T-helper 1 cell treated with Interleukin-12 subunit alpha and Interleukin-12 subunit beta and Interleukin-4 antibody, amounts not matched to agents 30 μg/mL and 1 μg/mL, for 36 hours (primary cell): ENCODE results near the gene HMGXB3.
A peak's percentile ranks its signal among the peaks of the same experiment; 100 is the strongest.

Experiments used
- H3K27ac Mint-ChIP-seq: one replicate; pipeline ENCODE4 v1.8.0; 2021; ENCODE audit warnings: mild to moderate bottlenecking, mixed read lengths
- H3K27me3 Mint-ChIP-seq: one replicate; pipeline ENCODE4 v1.8.0; 2021; ENCODE audit warnings: low read depth, mixed read lengths
- H3K36me3 Mint-ChIP-seq: one replicate; pipeline ENCODE4 v1.8.0; 2021; ENCODE audit warnings: low read depth, mixed read lengths
- H3K4me1 Mint-ChIP-seq: one replicate; pipeline ENCODE4 v1.8.0; 2021; ENCODE audit warnings: low read depth, mixed read lengths
- H3K4me3 Mint-ChIP-seq: one replicate; pipeline ENCODE4 v1.8.0; 2021; ENCODE audit warnings: mild to moderate bottlenecking, moderate library complexity, mixed read lengths
- H3K9me3 Mint-ChIP-seq: one replicate; pipeline ENCODE4 v1.8.0; 2021; ENCODE audit warnings: mixed read lengths

Gene HMGXB3, protein sequence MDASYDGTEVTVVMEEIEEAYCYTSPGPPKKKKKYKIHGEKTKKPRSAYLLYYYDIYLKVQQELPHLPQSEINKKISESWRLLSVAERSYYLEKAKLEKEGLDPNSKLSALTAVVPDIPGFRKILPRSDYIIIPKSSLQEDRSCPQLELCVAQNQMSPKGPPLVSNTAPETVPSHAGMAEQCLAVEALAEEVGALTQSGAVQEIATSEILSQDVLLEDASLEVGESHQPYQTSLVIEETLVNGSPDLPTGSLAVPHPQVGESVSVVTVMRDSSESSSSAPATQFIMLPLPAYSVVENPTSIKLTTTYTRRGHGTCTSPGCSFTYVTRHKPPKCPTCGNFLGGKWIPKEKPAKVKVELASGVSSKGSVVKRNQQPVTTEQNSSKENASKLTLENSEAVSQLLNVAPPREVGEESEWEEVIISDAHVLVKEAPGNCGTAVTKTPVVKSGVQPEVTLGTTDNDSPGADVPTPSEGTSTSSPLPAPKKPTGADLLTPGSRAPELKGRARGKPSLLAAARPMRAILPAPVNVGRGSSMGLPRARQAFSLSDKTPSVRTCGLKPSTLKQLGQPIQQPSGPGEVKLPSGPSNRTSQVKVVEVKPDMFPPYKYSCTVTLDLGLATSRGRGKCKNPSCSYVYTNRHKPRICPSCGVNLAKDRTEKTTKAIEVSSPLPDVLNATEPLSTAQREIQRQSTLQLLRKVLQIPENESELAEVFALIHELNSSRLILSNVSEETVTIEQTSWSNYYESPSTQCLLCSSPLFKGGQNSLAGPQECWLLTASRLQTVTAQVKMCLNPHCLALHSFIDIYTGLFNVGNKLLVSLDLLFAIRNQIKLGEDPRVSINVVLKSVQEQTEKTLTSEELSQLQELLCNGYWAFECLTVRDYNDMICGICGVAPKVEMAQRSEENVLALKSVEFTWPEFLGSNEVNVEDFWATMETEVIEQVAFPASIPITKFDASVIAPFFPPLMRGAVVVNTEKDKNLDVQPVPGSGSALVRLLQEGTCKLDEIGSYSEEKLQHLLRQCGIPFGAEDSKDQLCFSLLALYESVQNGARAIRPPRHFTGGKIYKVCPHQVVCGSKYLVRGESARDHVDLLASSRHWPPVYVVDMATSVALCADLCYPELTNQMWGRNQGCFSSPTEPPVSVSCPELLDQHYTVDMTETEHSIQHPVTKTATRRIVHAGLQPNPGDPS (N-terminal part only)

DNA sequence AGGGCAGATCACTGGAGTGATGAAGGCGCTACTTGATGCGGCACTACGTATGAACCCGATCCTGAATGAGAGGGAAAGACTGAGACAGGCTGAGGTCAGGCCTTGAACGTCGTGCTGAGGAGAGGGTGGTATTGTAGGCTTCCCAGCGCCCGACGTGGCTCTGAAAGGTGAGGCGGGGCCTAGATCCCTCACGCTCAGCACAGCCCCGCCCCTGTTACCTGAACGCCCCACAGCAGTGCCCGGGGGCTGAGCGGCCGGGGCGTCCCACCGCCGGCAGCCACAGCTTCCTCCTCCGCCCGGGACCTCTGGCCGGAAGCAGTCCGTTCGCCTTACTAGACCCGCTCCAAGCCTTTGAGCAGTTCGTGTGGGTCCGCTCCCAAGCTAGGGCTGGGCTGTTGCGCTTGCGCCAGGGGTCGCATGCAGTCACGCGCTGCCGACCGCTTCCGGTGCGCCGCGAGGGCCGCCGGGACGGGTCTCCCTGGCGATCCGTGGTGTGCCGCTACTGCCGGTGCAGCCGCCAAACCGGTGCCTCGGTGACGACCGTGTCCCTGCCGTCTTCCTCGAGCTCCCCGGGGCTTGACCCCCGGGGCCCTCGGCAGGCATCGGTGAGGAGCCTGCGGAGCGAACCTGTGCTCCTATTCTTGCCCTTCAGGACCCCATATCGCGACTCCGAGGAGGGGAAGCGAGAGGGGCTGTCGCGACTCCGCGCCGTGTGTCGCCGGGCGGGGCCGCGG is at the start of gene HMGXB3, which contains the start of gene TIGD6:
HMGXB3 (plus strand) TSS at position 484 of the 734 bp plus-strand sequence. CDS start 4,114 bp downstream, outside the sequence.
TIGD6 (minus strand) TSS at position 399 of the 734 bp plus-strand sequence. CDS start 4,306 bp downstream, outside the sequence.
- peaks cover 35% of the 10 kb centered on the region for H3K4me1 Mint-ChIP-seq
- no peaks in the 10 kb centered on the region for H3K9me3 Mint-ChIP-seq
- no peaks in the 10 kb centered on the region for H3K27me3 Mint-ChIP-seq
- H3K36me3 Mint-ChIP-seq: peaks cover 20% of the 10 kb centered on the region
- peak within 1 kb of the TSS; percentile 98 for H3K27ac Mint-ChIP-seq
- H3K4me3 Mint-ChIP-seq: peak within 1 kb of the TSS; percentile 95

DNA sequence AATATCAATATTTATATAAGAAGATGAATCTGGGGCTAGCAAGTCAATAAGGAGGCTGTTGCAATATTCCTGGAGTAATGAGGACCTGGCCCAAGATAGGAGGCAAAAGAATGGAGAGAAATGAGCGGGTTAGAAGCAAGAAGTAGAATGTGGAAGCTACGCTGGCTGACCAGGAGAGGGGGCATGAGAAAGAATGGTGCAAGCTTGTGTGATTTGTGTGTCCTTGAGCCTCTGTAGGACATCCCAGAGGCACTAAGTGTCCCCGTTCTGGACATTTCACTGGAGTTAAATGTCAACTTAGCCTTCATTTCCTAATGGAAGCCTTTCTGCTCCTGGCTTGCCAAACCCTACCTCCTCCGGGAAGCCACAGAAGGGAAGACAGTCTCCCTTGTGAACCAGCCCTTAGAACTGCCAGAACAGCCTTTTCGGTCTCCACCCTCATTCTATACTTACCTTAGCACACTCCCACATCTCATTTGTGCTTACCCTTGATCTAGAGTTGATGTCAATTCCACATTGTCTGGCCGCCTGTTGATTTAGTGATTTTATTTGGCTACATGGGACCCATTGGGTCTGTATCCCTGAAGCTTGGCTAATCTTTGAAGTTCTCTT is 49.3 kb upstream of the HMGXB3 start:
- Mint-ChIP-seq H3K4me1 (no peaks in the 10 kb centered on the region), H3K27me3 (peaks cover 4% of the 10 kb centered on the region), H3K9me3 (no peaks in the 10 kb centered on the region), H3K36me3 (no peaks in the 10 kb centered on the region), H3K4me3 (no peak overlapping the region), H3K27ac (no peak overlapping the region)

DNA sequence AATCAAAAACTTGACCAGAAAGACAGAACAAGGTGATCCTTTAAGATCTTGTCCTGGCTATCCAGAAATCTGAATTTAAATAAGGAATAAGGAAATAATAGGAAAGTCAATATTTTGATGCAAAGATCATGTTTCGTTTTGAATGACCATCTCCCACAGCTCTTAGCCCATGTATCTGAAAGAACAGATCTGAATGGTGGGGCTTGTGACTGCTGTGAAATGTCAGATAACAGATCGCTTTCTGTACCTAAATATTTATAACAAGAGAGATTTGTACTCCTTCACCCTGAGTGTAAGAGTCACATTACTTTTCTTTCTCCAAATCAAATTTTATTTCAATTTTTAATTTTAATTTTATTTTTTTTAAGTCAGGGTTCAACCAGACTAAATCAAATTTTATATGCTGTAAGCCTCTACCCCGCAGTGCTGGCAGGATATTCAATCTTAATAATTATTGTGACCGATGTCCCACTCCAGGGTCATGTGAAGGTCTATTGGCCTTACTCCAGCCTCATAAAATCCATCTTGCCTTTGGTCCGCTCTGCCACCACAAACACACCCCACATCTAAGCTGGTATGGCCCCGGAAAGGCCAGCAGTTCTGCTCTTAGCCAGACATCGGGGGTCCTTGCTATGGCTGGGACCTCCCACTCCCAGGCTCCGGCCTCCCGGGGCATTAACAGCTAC is 47.0 kb upstream of the HMGXB3 start:
- H3K4me1 Mint-ChIP-seq: no peaks in the 10 kb centered on the region
- no peak overlapping the region for H3K27ac Mint-ChIP-seq
- peaks cover under 1% of the 10 kb centered on the region for H3K27me3 Mint-ChIP-seq
- H3K9me3 Mint-ChIP-seq: no peaks in the 10 kb centered on the region
- H3K4me3 Mint-ChIP-seq: no peak overlapping the region
- H3K36me3 Mint-ChIP-seq: no peaks in the 10 kb centered on the region

DNA sequence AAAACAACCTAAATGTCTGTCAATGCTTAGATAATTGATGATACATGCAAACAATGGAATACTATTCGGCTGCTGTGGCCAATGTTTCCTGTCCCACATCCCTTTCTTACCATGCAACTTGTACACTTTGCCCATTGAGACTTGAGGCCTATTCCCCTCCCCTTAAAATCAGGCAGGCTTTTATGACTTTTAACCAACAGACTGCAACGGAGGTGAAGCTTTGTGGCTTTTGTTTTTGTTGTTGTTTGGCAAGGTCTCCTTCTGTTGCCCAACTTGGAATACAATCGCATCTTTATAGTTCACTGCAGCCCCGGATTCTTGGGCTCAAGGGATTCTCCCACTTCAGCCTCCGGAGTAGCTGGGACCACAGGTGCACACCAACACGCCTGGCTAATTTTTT is 45.7 kb upstream of the HMGXB3 start:
- Mint-ChIP-seq H3K9me3 (no peaks in the 10 kb centered on the region), H3K27ac (no peak overlapping the region), H3K27me3 (no peaks in the 10 kb centered on the region), H3K36me3 (no peaks in the 10 kb centered on the region), H3K4me3 (no peak overlapping the region), H3K4me1 (peaks cover 6% of the 10 kb centered on the region)

DNA sequence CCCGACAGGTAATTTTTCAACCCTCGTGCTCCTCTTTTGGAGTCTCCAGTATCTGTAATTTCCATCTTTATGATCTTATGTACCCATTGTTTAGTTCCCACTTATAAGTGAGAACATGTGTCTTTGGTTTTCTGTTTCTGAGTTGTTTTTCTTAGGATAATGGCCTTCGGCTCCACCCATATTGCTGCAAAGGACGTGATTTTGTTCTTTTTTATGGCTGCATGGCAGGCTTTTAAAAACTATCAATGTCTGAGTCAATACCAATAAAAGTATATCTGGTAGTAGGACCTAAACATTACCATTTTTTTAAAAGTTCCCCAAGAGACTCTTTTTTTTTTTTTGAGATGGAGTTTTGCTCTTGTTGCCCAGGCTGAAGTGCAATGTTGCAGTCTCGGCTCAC is 43.9 kb upstream of the HMGXB3 start:
- no peaks in the 10 kb centered on the region for H3K9me3 Mint-ChIP-seq
- no peak overlapping the region for H3K4me3 Mint-ChIP-seq
- H3K36me3 Mint-ChIP-seq: no peaks in the 10 kb centered on the region
- peaks cover 16% of the 10 kb centered on the region for H3K4me1 Mint-ChIP-seq
- H3K27me3 Mint-ChIP-seq: no peaks in the 10 kb centered on the region
- no peak overlapping the region for H3K27ac Mint-ChIP-seq

DNA sequence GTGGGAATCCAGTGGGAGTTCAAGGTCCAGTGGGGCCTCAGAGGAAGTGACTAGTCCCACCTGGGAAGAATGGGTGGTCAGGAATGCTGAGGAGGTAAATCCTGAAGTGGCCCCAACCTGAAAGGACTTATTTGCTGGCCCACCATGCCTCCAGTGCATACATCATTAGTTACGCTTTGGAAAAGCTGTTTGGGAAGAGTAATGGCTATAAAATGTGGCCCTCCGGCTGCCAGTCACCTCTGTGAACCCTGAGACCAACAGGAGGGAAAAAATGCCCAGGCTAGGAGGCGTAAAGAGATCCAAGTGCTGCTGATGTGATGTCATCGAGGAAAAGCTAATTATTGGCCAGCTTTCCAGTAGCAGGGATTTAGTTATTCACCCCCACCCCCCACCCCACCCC is 42.7 kb upstream of the HMGXB3 start:
- Mint-ChIP-seq H3K27me3 (no peaks in the 10 kb centered on the region), H3K36me3 (peaks cover 2% of the 10 kb centered on the region), H3K4me1 (peaks cover 27% of the 10 kb centered on the region), H3K27ac (no peak overlapping the region), H3K9me3 (no peaks in the 10 kb centered on the region), H3K4me3 (no peak overlapping the region)

DNA sequence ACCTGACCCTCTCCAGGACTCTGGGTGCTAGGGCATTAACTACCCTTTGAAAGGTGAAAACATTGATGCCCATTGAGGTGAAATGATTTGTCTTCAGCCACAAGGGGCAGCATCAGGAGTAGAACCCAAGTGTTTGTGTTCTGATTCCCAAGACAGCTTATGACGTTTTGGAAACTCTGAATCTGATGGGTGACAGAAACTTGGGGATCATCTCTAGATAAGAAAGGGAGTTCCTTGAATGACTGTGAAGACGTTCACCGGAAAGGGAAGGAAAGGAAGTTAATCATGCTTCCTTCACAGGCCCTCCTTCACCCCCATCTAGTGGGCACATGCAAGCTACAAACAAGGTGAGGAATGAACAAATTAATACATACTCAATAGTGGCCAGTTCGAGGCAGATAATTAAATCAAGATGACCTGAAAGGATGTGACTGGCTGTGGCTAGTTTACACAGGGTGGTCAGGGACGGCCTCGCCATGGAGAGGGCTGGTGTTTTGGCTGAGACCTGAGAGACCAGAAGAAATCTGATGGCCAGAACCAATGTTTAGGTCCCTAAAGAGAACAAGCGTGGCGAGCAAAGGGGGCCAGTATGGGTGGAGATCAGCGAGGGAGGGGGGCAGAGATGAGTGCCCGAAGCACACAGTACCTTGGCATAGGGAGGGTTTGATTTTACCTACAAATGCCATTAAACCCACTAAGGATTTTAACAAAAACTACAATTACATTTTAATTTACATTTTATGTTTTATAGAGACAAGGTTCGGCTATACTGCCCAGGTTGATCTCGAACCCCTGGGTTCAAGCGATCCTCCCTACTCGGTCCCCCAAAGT is 40.9 kb upstream of the HMGXB3 start:
- no peaks in the 10 kb centered on the region for H3K27me3 Mint-ChIP-seq

DNA sequence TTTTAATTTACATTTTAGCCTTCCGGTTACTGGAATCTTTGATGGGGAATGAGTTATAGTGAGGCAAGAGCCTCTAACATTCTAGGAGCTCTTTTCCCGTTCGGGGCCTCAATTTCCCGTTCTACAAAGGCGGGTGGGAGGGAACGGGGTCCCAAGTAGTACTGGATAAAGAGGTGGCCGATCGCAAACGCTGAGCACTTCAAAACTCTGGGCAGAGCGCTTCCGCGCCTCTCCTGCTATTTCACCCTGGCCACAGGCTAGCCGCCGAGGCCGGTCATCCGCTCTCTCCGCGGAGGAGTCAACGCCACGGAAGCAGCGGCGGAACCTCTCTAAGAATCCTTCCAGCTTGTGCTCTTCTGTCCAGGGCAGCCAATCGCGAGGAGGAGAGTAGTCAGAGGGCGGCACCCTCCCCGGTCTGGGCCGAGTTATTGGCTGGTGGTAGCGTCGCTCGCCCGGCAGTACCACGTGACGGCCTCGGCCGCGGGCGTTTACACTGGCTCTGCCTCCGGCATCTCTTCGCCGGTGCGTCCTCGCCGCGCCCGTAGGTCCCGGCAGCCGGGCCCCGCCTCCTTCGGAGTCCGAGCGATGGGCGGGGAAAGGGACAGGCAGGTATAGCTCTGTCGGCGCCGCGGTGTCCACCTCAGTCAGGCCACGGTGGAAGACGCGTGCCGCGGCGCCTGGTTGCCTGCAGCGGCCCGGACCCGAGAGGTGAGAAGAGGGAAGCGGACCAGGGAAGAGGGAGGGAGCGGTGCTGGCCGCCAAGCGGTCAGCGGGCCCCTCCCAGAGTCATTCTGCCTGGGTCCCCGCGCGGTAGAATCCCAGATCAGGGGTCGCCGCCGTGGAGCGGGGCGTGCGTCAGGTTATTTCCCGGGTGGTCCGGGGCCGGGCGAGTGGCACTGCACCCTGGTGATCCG is 40.0 kb upstream of the HMGXB3 start, which contains the start of gene SLC26A2:
SLC26A2 (plus strand) TSS at position 487 of the 914 bp plus-strand sequence. CDS start 16,895 bp downstream, outside the sequence.
- Mint-ChIP-seq H3K4me3 (peak within 1 kb of the TSS; percentile 84), H3K27ac (peak within 1 kb of the TSS; percentile 93), H3K27me3 (no peaks in the 10 kb centered on the region), H3K4me1 (peaks cover 27% of the 10 kb centered on the region), H3K36me3 (peaks cover 3% of the 10 kb centered on the region), H3K9me3 (no peaks in the 10 kb centered on the region)

More for the DNA sequence above, 40.9 kb upstream of the HMGXB3 start:
- peaks cover 2% of the 10 kb centered on the region for H3K36me3 Mint-ChIP-seq
- peaks cover 27% of the 10 kb centered on the region for H3K4me1 Mint-ChIP-seq
- no peaks in the 10 kb centered on the region for H3K9me3 Mint-ChIP-seq
- peak overlapping the region; percentile 84 for H3K4me3 Mint-ChIP-seq
- peak overlapping the region; percentile 93 for H3K27ac Mint-ChIP-seq

DNA sequence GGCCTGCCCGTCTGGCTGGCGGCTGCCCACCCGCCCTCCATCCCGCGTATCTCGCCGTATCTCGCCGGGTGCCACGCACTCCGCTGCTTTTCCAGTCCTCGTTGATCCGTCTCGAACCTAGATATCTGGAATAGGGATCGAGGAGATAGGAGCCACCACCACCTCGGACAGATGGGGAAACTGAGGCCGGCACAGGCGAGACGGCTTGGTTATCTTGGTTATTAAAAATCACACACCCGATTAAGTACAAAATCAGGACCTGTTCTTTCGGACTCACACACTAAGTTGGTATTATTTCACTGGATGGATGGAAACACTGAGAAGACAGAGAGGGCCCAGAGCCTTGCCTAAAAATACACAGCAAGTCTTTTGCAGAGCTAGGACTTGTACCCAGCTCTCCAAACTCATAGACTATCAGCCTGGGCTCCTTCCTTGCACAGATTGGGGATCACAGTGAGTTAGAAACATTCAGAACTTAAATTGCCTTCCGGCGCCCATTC is 39.3 kb upstream of the HMGXB3 start:
- Mint-ChIP-seq H3K4me1 (peaks cover 27% of the 10 kb centered on the region), H3K4me3 (peak overlapping the region; percentile 84), H3K9me3 (no peaks in the 10 kb centered on the region), H3K27ac (peak overlapping the region; percentile 53), H3K36me3 (peaks cover 3% of the 10 kb centered on the region), H3K27me3 (no peaks in the 10 kb centered on the region)

DNA sequence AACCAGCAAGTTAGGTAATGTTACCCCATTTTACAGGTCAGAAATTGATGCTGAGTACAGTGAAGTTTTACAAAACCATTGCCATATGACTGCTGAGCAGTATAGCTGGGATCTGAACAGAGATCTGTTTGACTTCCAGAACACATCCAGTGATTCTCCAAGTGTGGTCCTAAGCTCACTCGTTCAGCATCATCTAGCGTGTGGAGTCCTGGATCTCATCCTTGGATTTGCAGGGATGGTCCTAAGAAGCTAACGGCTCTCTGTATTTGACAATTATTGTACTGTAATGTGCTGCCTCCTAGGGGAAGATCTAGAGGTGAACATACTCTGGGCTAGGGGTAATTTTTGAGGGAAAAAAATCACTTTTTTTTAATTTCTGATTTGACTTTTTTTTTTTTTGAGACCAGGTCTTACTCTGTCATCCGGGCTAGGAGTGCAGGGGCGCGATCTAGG is 38.6 kb upstream of the HMGXB3 start:
- H3K36me3 Mint-ChIP-seq: peaks cover 3% of the 10 kb centered on the region
- no peaks in the 10 kb centered on the region for H3K27me3 Mint-ChIP-seq
- H3K9me3 Mint-ChIP-seq: no peaks in the 10 kb centered on the region
- no peak overlapping the region for H3K27ac Mint-ChIP-seq
- peaks cover 27% of the 10 kb centered on the region for H3K4me1 Mint-ChIP-seq
- H3K4me3 Mint-ChIP-seq: peak overlapping the region; percentile 84

DNA sequence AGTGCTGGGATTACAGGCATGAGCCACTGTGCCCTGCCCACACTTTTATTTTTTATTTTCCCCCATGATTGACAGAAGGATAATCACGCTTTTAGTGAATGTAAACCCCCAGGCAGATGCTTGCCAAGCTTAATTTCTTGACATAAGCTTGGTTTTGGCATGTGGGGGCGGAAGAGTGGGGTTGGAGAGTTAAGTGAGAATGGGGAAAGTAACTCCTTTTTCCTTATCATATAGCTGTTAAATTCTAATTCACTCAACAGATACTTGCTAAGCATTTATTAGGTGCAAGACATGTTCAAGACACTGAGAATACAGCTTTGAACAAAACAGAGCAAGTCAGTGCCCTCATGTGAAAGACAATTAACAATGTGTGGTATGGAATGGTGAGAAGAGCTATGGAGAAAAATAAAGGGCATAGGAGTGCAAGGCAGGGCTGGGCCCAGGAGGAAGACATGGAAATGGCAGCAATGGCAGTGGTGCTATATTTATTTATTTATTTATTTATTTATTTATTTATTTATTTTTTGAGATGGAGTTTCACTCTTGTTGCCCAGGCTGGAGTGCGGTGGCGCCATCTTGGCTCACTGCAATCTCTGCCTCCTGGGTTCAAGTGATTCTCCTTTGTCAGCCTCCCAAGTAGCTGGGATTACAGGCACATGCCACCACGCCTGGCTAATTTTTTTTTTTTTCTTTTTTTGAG is 37.8 kb upstream of the HMGXB3 start:
- Mint-ChIP-seq H3K9me3 (no peaks in the 10 kb centered on the region), H3K27ac (no peak overlapping the region), H3K36me3 (peaks cover 3% of the 10 kb centered on the region), H3K4me1 (peaks cover 27% of the 10 kb centered on the region), H3K27me3 (no peaks in the 10 kb centered on the region), H3K4me3 (no peak overlapping the region)
